Skeletal muscle tissue (tissue), 4 donors: ENCODE data around the gene VWDE. TPM values are rescaled to one million over a fixed set of nuclear protein-coding genes. Genes with fewer than 3 reads are reported as not detected.

ENCODE experiments used
- H3K27ac ChIP-seq: one replicate; pipeline ENCODE4 v1.7.0; 2013; ENCODE audit warnings: mild to moderate bottlenecking, low read depth, low read length, inconsistent platforms
- H3K27me3 ChIP-seq, 3 donors: one replicate each; pipeline ENCODE4 v1.7.0; 2013; ENCODE audit warnings: low read length in 3 of 3; ENCODE audit not compliant: control insufficient read depth in 3 of 3, insufficient read depth in 3 of 3
- H3K36me3 ChIP-seq, 3 donors: one replicate each; pipeline ENCODE4 v1.7.0; 2013; ENCODE audit warnings: low read length in 3 of 3; ENCODE audit not compliant: control insufficient read depth in 3 of 3, insufficient read depth in 3 of 3
- H3K4me1 ChIP-seq, 3 donors: one replicate each; pipeline ENCODE4 v1.7.0; 2013; ENCODE audit warnings: low read length in 3 of 3, mild to moderate bottlenecking in 3 of 3; ENCODE audit not compliant: control insufficient read depth in 3 of 3, insufficient read depth in 3 of 3
- H3K4me3 ChIP-seq, 3 donors: one replicate each; pipeline ENCODE4 v1.7.0; 2013; ENCODE audit warnings: low read length in 3 of 3
- H3K9ac ChIP-seq, 3 donors: one replicate each; pipeline ENCODE4 v1.7.0; 2013; ENCODE audit warnings: low read length in 3 of 3, mild to moderate bottlenecking in 3 of 3, moderate library complexity in 2 of 3, low read depth in 1 of 3
- H3K9me3 ChIP-seq, 3 donors: one replicate each; pipeline ENCODE4 v1.7.0; 2013; ENCODE audit warnings: low read length in 3 of 3; ENCODE audit not compliant: control insufficient read depth in 3 of 3
- total RNA-seq: library from RNA; depleted of rRNA; stranded (reverse); fragments of >200 nt; gene quantifications from one replicate; pipeline ENCODE4 v1.2.3, GENCODE V29; 2014
- donor health status: Osteomylitis.

Gene VWDE
- total RNA-seq, 1 donor from 2014 or later: 0.52 TPM

DNA sequence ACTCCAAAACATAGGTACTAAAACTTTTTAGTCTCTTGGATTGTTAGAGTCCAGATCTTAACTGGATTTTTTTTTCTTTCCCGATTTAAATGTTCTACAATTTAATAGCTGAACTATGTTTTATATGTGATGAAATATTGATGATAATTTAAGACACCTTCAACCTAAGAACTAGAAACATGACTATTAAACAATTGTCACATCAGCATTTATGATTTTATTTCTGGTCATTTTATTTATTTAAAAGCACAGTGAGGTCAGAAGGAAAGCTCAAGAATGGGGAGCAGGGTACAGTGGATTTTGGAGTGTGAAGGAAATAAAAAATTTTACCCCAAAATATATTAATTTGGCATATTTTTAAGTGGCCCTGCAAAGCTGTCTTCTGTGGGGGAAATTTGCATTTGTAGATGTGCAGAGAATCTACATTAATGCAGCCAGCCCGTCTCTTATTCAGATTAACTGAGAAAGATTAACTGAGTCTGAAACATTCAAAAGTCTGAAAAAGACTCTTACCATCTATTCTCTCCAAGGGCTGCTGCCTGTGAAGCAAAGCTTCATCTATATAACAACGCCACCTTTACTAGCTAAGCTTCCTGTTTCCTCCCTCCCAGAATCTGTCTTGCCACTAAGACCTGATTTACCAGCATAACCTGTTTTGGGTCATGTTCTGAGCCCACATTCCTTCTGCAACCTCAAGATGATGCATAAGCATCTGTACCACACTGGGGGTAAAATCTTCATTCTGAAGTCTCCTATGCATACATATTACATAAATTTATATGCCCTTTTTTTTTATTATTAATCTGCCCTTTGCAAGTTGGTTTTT is 106.2 kb downstream of the VWDE start:
- no peaks in the 10 kb centered on the region for H3K9me3 ChIP-seq
- no peak overlapping the region for H3K9ac ChIP-seq
- H3K27me3 ChIP-seq: no peaks in the 10 kb centered on the region
- no peaks in the 10 kb centered on the region for H3K4me1 ChIP-seq
- no peak overlapping the region for H3K27ac ChIP-seq
- no peak overlapping the region for H3K4me3 ChIP-seq
- no peaks in the 10 kb centered on the region for H3K36me3 ChIP-seq

DNA sequence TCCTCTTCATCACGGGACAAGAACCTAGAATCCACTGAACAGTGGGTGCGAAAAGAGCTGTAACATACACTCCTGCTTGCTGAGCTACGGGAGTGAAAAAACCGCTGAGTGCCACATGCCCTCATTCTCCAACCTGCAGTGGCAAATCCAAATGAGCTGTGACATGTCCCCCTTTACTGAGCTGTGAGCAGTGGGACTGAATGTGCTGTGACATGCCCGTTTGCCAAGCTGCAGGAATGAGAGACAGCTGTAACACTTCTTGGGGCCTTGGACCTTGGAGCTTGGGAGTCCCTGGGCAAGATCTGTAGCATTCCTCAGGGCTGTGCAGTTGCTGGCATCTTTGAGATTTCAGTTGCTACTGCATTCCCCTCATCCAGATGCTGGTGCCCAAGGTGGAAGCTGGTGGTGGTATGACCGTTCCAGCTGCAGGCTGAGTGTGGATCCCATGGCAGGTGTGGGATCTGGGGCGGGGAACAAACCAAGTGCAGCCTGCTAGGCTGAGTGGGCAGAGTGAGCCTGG is 107.6 kb downstream of the VWDE start:
- H3K9ac ChIP-seq: no peak overlapping the region
- no peak overlapping the region for H3K4me3 ChIP-seq
- no peak overlapping the region for H3K27ac ChIP-seq
- H3K9me3 ChIP-seq: peaks cover 0 to 9% (median 2%) of the 10 kb centered on the region in 3 donors
- no peaks in the 10 kb centered on the region for H3K27me3 ChIP-seq
- H3K4me1 ChIP-seq: no peaks in the 10 kb centered on the region
- H3K36me3 ChIP-seq: no peaks in the 10 kb centered on the region

GRCh38 chr7:12294701-12295100 is 109.0 kb downstream of the VWDE start:
- Histone ChIP-seq H3K9ac (no peak overlapping the region), H3K27me3 (no peaks in the 10 kb centered on the region), H3K4me1 (no peaks in the 10 kb centered on the region), H3K27ac (no peak overlapping the region), H3K9me3 (peaks cover 0 to 9% (median 2%) of the 10 kb centered on the region in 3 donors), H3K4me3 (no peak overlapping the region), H3K36me3 (no peaks in the 10 kb centered on the region)

DNA sequence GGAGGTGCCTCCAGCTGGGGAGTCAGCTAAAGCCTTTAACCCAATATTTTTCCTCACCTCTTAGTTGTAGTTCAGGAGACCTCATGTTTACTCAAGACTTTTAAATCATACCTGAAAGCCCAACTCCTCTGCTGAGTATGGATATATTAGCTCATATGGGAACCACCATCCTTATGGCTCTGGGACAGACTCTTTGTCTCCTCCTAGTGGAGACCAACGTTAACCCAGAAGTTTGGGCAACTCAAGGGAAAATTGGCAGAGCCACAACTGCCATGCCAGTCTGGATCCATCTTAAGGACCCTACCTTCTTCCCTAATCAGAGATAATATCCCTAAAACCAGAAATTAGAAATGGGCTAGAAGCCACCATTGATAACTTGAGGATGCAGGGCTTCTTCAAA is 111.8 kb downstream of the VWDE start:
- Histone ChIP-seq H3K36me3 (no peaks in the 10 kb centered on the region), H3K27me3 (no peaks in the 10 kb centered on the region)

GRCh38 chr7:12290761-12291160 is 112.9 kb downstream of the VWDE start:
- Histone ChIP-seq H3K36me3 (no peaks in the 10 kb centered on the region), H3K9ac (no peak overlapping the region), H3K4me1 (no peaks in the 10 kb centered on the region), H3K27ac (no peak overlapping the region), H3K4me3 (no peak overlapping the region), H3K9me3 (peaks cover 0 to 9% (median 2%) of the 10 kb centered on the region in 3 donors), H3K27me3 (no peaks in the 10 kb centered on the region)

More for the DNA sequence above, 111.8 kb downstream of the VWDE start:
- Histone ChIP-seq H3K27ac (no peak overlapping the region), H3K4me3 (no peak overlapping the region), H3K4me1 (no peaks in the 10 kb centered on the region), H3K9ac (no peak overlapping the region), H3K9me3 (peaks cover 0 to 9% (median 2%) of the 10 kb centered on the region in 3 donors)

- no peaks in the 10 kb centered on the region for H3K36me3 ChIP-seq
- no peak overlapping the region for H3K9ac ChIP-seq
- no peak overlapping the region for H3K4me3 ChIP-seq
- H3K27ac ChIP-seq: no peak overlapping the region
- H3K9me3 ChIP-seq: peaks cover 0 to 9% (median 2%) of the 10 kb centered on the region in 3 donors
- H3K4me1 ChIP-seq: no peaks in the 10 kb centered on the region
- no peaks in the 10 kb centered on the region for H3K27me3 ChIP-seq
Observed at GRCh38 chr7:12289996-12290395, 113.7 kb downstream of the VWDE start.

DNA sequence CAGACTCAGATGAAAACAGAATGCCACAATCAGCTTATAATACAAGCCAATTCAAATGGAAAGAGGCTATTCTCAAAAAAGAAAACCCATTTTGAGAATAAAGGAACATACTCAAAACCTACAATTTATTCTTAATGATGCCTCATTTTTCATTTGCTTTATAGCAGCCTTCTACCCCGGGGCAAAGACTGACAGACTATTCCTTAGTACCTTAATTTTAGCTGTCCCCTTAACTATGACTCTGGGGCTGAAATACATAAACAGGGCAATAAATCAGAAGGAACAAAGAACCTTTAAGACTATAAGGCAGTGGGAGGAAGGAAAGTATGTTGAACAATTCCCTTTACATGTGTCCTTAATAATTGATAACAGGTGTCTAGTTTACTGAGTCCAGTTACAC is 115.8 kb downstream of the VWDE start:
- no peak overlapping the region for H3K27ac ChIP-seq
- no peak overlapping the region for H3K4me3 ChIP-seq
- H3K27me3 ChIP-seq: no peaks in the 10 kb centered on the region
- H3K9ac ChIP-seq: no peak overlapping the region
- H3K36me3 ChIP-seq: no peaks in the 10 kb centered on the region
- H3K9me3 ChIP-seq: peaks cover 0 to 9% (median 2%) of the 10 kb centered on the region in 3 donors
- no peaks in the 10 kb centered on the region for H3K4me1 ChIP-seq

- Histone ChIP-seq H3K4me1 (no peaks in the 10 kb centered on the region), H3K27ac (no peak overlapping the region), H3K9me3 (no peaks in the 10 kb centered on the region)
Observed at GRCh38 chr7:12281038-12281437, 122.6 kb downstream of the VWDE start.

More at GRCh38 chr7:12281038-12281437, 122.6 kb downstream of the VWDE start:
- Histone ChIP-seq H3K4me3 (no peak overlapping the region), H3K9ac (no peak overlapping the region), H3K27me3 (no peaks in the 10 kb centered on the region), H3K36me3 (no peaks in the 10 kb centered on the region)
